GM21515 (cell line): ENCODE results near the gene FAM163A.

ENCODE experiments used
- ATAC-seq: cut with Tn5 transposase; IDR thresholded peaks from one replicate; pipeline ENCODE4 v1.9.1; 2021; ENCODE audit not compliant: unreplicated experiment

Gene FAM163A

DNA sequence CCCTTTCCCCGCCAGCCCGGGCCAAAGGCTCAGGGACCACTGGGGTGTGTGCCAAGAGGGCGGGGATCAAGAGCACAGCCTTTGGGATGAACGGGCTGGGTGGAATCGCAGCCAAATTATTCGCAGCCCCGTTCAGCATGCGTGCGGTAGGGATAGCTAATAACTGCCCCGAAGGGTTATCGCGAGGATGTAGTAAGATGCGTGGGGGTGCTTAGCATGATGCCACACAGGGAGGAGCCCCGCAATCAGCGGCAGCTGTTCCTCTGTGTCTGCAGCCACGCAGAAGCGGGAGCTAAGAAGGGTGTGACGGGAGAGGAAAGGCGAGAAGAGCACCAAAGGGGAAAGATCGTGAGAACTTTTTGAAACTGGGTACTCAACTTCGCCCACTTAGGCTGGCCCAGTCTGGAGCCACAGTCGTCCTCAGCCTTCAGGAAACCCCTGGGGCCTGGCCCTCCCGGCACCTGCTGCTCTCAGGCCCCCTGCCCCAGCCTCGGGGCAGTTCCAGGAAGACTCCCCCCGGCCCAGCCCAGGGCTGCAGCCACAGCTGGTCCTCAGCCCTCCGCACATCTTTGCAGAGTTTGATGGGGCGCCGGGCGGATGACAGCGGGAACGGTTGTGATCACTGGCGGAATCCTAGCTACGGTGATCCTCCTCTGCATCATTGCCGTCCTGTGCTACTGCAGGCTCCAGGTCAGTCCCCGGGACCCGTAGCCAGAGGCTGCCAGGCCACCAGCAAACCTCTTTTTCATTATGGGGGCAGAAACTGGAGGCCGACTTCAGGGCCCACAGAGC is 69.6 kb downstream of the FAM163A start:
- ATAC-seq, result no peak

DNA sequence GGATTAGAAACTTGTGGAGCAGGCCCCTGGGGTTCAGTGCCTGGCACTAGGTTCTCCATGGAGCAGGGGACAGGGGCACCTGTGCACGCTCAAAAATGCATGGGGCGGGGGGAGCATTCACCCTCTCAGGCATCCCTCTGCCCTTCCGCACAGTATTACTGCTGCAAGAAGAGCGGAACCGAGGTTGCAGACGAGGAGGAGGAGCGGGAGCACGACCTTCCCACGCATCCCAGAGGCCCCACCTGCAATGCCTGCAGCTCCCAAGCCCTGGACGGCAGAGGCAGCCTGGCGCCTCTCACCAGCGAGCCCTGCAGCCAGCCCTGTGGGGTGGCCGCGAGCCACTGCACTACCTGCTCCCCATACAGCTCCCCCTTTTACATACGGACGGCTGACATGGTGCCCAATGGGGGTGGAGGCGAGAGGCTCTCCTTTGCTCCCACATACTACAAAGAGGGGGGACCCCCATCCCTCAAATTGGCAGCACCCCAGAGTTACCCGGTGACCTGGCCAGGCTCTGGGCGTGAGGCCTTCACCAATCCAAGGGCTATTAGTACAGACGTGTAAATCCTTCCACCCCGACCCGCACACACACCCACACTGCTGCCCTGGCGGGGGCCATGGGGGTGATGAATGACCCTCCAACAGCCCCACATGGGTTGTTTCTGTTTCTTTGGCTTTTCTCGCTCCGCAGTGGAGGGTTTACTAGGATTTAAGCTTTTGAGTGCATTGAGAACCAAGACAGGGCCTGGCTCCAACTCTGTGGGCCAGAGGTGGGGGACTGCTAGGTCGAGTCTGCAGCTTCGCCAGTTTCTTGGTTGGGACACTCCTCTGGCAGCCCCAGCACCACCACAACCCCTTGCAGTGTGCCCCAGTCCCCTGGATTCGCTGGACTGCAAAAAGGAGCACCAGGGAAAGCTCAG is 70.8 kb downstream of the FAM163A start:
- ATAC-seq, result no peak

DNA sequence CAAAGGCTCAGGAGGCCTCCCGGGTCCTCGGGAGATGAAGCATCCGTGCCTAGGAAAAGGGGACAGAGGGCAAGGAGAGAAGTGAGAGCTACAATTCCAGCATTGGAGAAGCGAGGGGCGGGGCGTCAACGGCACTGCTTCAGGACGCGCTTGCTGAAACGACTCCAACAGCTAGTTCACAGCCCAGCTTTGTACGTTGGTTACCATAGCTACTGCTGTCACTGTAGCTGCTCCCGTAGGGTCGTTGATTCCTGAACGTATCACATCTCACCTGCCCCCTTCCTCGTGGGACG is 71.4 kb downstream of the FAM163A start:
- no peak for ATAC-seq

DNA sequence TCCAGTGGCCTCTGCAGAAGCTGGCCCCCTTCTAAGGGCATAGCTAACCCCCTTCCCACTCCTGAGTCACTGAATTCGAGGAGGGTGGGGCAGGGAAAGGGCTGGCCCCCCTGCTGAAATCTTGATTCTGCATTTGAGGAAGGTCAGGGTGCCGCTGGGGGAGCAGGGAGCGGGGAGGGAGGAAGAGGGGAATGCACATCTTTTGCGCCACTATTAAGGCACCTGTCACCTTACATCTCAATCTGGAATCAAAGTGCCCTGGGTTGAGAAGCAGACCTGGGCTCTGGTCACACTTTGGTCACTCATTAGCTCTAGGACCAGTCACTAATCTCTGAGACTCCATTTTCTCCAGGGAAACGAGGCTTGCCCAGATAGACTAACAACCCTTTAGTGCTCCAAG is 72.5 kb downstream of the FAM163A start:
- no peak for ATAC-seq

DNA sequence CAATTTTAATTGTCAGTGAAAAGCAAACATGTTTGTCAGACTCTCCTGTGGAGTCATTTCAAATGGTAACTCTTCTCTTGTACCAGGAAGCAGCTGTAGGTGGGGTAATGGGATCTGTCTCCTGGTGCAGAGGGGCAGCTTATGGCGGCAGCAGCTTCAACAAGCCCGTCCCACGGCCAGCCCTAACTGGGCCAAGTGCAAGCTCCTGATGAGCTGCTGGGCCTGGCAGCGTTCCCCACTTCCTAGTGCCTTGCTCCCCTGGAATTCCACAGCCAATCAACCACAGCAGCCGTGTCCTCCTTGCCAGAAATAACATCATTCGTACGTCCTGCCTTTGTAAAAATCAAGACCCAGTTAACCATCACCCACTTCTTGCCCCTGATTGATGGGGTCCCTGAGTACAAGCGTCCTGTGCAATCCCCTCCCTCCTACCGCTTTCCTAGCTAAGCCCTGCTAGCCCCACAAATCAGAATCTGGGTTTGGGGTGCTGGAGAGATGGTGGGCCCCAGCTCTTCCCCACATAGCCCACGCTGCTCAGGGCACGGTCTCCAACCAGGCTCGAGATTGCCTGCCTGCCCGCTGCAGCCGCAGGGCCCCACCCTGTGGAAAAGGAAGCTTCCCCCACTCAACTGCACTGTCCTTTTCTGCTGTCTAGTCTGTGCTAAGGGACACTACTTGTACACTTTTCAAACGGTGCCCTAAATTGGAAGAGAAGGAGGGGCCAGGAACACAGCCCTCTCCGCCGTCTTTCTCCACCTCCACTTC is 73.3 kb downstream of the FAM163A start:
- no peak for ATAC-seq

DNA sequence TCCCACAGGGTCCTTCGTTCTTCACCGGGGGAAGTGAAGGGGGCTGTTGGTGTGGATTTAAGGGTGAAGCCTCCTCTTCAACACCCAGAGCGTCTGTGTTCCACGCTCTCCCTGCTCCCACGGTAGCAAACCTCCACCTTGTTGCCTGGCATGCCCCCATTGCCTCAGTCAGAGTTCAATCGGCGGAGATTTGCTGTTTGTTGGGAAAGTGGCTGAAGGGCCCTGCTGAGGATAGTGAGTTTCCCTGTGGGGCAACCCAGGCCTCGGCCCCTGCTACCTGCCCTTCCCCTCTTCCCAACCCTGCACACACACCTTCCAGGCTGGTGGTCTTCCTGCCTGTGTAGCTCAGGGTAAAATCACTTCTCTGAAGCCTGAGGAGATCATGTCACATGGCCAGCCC is 74.0 kb downstream of the FAM163A start:
- no peak for ATAC-seq

DNA sequence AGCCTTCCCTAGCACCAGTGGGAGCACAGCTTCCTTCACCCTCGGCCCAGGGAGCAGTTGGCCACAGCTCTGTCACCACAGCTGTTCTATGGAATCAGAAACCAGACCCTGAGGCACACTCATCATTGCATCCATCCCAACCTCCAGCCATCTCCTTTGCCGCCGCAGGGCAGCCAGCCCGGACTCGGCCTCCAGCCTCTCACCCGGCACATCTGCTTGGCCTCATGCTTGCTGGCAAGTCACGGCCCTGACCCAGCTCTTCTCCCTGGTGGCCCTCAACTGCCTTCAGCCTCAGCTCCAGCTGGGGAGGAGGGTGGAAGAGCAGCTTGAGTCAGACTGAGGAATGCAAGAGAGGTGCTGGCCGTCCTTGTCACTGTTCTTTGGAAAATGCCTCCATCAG is 74.7 kb downstream of the FAM163A start:
- ATAC-seq, result no peak

DNA sequence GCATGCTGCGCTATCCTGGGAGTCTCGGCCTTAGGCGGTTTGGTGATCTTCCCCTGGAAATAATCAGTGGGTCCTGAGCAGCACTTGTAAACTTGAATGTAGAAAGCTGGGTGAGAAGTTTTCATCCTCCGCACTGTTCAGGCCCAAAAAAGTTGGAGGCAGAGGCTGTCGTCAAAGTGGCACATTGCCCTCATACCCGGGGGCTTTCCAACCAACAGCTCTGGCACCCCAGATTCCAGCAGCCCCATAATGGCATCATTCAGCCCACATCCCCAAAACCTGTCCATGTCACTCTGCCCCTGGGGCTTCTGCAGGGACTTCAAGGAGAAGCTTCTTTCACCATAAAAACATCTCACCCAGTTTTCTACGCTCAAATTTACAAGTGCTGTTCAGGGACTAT is 75.2 kb downstream of the FAM163A start:
- no peak for ATAC-seq

DNA sequence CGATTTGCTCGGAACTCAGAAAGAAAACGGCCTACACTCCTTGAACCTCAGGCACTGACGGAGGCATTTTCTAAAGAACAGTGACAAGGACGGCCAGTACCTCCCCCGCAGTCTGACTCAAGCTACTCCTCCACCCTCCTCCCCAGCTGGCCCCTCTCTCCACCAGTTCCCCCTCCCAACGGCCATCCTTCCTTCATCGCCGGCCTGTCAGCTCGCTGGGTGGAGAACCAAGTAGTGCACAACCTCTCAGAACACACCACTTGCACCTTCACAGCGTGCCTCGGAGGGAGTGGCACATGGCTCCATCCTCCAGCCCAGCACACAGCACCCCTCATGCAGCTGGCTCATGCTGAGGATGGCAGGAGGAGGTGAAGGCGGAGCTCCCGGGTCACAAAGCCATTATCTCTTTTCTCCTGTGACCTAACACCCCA is 75.7 kb downstream of the FAM163A start:
- ATAC-seq, result no peak

DNA sequence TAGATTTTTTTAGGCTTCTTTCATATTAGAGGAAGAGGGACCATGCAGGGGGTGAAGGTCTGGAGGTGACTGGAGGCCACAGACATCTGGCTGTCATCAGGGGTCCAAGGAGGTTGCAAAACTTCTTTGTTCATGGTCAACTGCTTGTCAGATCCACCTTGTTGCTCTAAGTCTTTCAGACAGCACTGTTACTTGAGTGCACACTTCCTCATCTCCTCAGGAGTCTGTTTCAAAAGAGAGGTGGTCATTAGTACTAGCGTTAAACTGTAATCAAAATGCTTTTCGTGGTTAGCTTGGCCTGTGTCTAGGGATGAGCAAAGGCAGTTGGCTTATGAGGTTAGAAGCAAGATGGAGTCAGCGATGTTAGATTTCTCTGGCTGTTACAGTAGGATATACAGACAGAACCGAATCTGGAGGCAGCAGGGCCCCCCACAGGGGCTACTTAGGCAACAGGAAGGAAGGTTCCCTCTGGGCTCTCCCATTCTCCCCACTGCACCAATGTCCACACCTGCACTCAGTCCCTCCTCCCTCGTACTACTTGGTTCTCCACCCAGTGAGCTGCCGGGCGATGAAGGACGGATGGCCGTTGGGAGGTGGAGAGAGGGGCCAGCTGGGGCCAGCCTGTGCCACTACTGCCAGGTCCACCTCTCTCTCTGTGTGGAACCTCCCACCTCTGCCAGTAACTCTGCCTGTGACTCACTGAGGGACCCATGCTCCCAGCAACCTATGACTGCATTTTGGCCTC is 77.3 kb downstream of the FAM163A start:
- ATAC-seq, result no peak

DNA sequence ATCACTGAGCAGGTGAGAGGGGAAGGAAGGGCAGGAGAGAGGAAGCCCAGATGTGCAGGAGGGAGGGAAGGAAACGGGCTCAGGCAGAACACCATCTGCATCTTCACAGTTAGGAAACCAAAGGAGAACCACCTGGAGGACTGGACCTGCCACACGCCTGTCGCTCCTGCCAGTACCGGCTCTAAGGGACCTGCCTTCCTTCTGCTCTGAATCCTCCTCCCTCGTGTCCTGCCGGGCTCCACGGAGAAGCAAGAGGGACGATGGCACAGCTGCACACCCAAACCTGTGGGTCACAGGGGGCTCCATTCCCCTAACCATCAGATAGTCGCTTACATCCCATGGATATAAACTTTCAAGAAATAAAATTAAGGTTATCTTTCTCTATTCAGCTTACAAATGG is 78.4 kb downstream of the FAM163A start:
- no peak for ATAC-seq

DNA sequence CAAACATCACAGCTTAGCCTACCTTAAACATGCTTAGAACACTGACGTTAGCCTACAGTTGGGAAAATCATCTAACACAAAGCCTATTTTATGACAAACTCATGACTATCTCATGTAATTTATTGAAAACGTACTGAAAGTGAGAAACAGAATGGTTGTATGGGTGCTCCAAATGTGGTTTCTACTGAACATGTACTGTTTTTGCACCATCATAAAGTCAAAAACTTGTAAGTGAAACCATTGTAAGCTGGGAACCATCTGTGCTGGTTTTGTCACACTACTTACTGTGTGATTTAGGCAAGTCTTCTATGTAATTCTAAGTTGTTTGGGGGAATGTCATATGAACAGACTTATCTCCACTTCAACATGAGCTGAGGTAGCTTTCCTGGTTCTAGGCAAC is 79.0 kb downstream of the FAM163A start:
- ATAC-seq, result no peak

DNA sequence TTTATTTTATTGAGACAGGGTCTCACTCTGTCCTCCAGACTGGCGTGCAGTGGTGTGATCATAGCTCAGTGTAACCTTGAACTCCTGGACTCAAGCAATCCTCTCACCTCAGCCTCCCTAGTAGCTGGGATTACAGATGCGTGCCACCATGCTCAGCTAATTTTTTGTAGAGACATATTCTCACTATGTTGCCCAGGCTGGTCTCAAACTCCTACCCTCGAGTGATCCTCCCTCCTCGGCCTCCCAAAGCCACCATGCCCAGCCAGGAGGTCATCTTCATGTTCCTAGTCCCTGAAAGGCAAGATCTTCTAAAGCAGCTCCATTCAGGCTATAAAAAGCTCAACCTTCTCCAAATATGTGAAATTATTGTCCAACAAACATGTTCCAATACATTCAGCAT is 80.6 kb downstream of the FAM163A start:
- ATAC-seq, result no peak

DNA sequence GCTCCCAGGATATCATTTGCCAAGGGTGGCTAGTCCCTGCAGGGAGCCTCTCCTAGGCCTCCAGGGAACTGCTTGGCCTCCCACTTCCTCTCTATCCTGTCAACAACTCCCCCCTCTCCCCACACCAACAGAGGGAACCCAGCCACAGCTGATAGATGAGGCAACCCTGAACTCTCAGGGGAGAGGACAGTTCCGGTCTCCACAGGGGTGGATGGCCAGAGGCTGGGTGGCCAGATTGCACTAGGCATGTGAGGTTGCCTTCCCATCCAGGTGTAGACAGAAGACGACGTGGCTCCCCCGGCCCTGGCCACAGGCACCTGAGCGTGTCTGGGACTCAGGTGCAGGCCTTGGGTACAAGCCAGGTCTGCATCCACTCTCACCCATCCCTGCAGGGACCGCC is 81.2 kb downstream of the FAM163A start:
- no peak for ATAC-seq

DNA sequence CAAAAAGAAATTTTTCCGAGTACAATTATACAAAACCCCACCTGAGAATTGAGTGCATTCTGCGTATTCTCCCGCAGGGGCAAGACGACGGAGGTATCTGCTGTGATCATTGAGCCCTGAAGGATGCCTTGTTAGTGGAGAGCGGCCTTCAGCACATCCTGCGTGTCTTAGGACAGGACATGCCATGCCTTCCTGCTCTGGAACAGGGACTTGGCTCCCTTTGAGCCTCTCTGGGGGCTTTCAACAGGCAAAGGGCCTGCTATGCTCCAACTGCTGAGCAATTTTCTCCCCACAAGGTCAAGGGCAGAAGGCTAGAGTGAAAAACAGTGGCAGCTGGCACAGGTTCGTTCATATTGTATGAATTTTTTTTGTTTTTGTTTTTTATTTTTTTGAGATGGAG is 82.1 kb downstream of the FAM163A start:
- ATAC-seq, result no peak

DNA sequence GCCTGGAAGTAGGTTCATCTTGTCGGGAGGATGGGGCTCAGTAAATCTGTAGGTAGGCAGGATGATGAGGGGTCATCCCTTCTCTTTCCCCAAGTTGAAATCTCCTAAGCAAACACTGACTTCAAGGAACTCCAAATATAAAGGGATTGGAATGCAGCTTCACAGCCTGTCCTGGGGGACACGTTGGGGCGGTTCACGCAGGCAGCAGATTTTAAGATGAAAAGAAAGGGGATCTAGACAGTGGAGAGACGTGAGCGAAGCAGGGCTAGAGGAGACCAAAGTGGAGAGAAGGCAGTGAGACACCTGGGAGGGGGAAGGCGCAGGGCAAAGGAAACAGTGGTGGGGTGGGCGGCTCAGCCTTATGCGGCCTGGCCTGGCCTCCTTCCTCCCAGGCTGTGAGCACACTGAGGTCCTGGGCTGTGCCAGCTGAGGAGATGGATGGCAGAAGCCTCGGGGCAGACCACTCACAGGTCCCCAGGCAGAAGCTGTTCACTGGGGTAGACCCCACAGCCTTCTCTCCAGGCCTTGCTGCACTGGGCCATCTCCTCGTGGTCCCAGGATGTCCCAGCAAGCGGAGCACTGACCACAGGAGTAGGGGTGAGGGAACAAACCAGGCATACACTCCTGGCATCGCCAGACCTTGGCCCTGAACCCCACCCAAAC is 82.8 kb downstream of the FAM163A start:
- ATAC-seq, result no peak

DNA sequence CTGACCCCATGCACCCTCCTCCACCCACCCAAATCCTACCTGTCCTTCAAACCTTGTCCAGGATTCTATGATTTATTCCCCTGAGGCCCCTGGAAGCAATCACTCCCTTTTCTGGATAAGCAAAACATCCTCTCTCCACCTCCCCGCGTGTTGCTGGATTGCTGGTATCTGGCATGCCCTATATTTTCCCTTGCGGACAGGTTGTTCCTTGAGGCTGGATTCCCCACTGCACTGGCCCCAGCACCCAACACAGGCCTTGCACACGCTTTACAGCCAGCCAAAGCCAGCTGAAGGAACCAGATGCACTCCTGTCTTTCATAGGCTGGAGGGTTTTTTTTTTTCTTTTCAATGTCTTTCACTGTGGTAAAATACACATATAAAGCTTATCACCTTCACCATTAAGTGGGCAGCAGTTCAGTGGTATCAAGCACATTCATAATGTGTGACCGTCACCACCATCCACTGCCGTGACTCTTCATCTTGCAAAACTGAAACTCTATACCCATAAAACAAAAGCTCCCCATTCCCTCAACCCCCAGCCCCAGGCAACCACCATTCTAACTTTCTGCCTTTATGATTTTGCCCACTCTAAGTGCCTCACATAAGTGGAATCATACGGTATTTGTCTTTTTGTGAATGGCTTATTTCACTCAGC is 83.7 kb downstream of the FAM163A start:
- ATAC-seq, result no peak

DNA sequence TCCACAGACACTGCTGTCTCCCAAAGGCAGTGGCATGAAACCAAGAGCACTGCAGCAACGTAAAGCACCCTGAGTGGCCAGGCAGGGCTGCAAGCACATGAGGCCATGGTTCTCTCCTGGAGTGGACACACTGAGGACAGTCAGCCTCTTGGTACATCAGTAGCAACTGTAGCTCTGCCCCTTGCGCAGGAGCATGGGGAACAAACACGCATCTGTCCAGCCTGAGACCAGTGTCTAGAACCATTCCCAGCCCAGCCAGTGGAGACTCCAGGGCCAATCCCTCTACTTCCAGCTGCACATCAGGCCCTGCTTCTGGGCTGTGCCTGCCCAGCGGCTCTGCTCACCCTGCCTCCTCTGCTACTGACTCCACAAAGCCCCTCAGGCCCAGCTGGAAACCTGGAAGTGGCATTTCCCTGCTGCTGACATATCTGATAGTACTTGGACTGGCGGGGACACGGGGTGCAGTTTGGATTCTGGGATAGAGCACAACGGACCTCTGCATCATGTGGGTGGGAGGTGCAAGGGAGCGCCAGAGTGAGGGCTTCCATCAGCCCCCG is 85.5 kb downstream of the FAM163A start:
- no peak for ATAC-seq

DNA sequence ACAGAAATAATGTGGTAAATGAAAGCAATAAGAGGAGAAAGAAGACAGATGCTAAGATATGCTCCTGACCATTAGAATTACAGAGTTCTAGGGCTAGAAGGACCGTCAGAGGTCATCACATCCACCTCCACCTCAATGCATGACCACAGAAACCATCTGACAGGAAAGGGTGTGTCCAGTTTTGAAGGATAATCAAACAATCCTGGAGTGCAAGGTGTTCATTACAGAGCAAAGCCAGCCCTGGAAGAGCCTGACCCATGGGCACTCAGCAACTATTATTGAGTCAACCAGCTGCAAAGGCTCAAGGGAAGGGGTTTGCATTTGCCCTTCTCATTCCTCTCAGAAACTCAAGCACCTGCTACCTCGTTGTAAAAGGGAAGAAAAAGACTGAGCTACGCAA is 88.1 kb downstream of the FAM163A start:
- ATAC-seq, result no peak
